H1 (cell line): ENCODE results near the gene SLC44A1. TPM values are rescaled to one million over a fixed set of nuclear protein-coding genes. Genes with fewer than 3 reads are reported as not detected.

Source experiments
- CTCF ChIA-PET: fragments of 300-600 bp; sonication (Branson Sonifier 250); formaldehyde crosslinking; loops from one replicate; lab custom pipeline; 2021; ENCODE audit not compliant: partially characterized antibody; lab: Charles Lee
- POLR2A ChIA-PET: fragments of 300-600 bp; sonication (Branson Sonifier 250); formaldehyde crosslinking; loops from one replicate; lab custom pipeline; 2021; ENCODE audit warnings: inconsistent platforms; ENCODE audit not compliant: partially characterized antibody; lab: Charles Lee
- DNase-seq, 2 experiments: peaks; one replicate each; pipeline versions ENCODE4 v3.0.0 to v3.0.0-alpha.2; 2010 to 2022; ENCODE audit warnings: low spot score in 2 of 2, low read depth in 1 of 2, mixed read lengths in 1 of 2
- FAIRE-seq: peaks from 2 replicates; lab custom pipeline; 2011; peaks lifted over from hg19 to GRCh38; lab: Jason Lieb, UNC
- H2AFZ ChIP-seq: 2 replicates; pipeline ENCODE4 v1.8.1; 2012; ENCODE audit warnings: low read length, inconsistent platforms
- H2AK5ac ChIP-seq: 2 replicates; pipeline ENCODE4 v1.6.1; 2013; ENCODE audit warnings: low read depth, low read length
- H2BK120ac ChIP-seq: replicated peaks from 2 replicates; pipeline ENCODE3; 2013; ENCODE audit warnings: low read depth, low read length, inconsistent platforms
- H2BK12ac ChIP-seq: 2 replicates; pipeline ENCODE4 v1.6.1; 2013; ENCODE audit warnings: low read depth, low read length
- H2BK15ac ChIP-seq: 2 replicates; pipeline ENCODE4 v1.6.1; 2013; ENCODE audit warnings: low read length
- H2BK20ac ChIP-seq: 2 replicates; pipeline ENCODE4 v1.6.1; 2013; ENCODE audit warnings: low read length
- H2BK5ac ChIP-seq: 2 replicates; pipeline ENCODE4 v1.6.1; 2013; ENCODE audit warnings: low read depth, low read length
- H3K14ac ChIP-seq: 2 replicates; pipeline ENCODE4 v1.6.1; 2013; ENCODE audit warnings: inconsistent platforms; ENCODE audit not compliant: insufficient read length
- H3K18ac ChIP-seq: 2 replicates; pipeline ENCODE4 v1.6.1; 2013; ENCODE audit warnings: low read length; ENCODE audit errors: extremely low read depth
- H3K23ac ChIP-seq: 2 replicates; pipeline ENCODE4 v1.6.1; 2013; ENCODE audit warnings: inconsistent platforms; ENCODE audit not compliant: insufficient read length
- H3K23me2 ChIP-seq: 2 replicates; pipeline ENCODE4 v1.6.1; 2013; ENCODE audit warnings: low read depth, low read length
- H3K27ac ChIP-seq: 2 replicates; pipeline ENCODE4 v1.6.1; 2011; ENCODE audit warnings: low read depth, low read length, inconsistent platforms
- H3K27me3 ChIP-seq, 4 experiments: replicated peaks in 1 of 4; 1 replicate in 1 of 4; 2 replicates in 3 of 4; pipeline versions ENCODE4 v1.6.1 to v1.8.1; 2011 to 2013; ENCODE audit warnings: low read length in 3 of 4, mild to moderate bottlenecking in 3 of 4, inconsistent platforms in 2 of 4, mixed read lengths in 2 of 4, moderate library complexity in 1 of 4; ENCODE audit not compliant: control insufficient read depth in 3 of 4, insufficient read depth in 3 of 4; ENCODE audit errors: extremely low read depth in 1 of 4
- H3K36me3 ChIP-seq, 4 experiments: 2 replicates each; pipeline versions ENCODE4 v1.6.1 to v1.8.1; 2011 to 2013; ENCODE audit warnings: mild to moderate bottlenecking in 4 of 4, low read length in 3 of 4, moderate library complexity in 2 of 4, control low read depth in 1 of 4, inconsistent platforms in 1 of 4; ENCODE audit not compliant: insufficient read depth in 4 of 4, control insufficient read depth in 2 of 4
- H3K4ac ChIP-seq: replicated peaks from 2 replicates; pipeline ENCODE3; 2013; ENCODE audit warnings: low read length, low read depth, mixed read lengths, inconsistent platforms; ENCODE audit not compliant: insufficient read length
- H3K4me1 ChIP-seq, 4 experiments: replicated peaks in 1 of 4; 1 replicate in 1 of 4; 2 replicates in 3 of 4; pipeline versions ENCODE4 v1.6.1 to v1.8.1; 2011 to 2013; ENCODE audit warnings: low read length in 3 of 4, inconsistent platforms in 2 of 4, mixed read lengths in 1 of 4; ENCODE audit not compliant: insufficient read depth in 4 of 4, control insufficient read depth in 3 of 4
- H3K4me2 ChIP-seq, 2 experiments: 2 replicates each; pipeline versions ENCODE4 v1.6.1 to v1.8.1; 2011 to 2013; ENCODE audit warnings: low read depth in 2 of 2, low read length in 2 of 2, control low read depth in 1 of 2, inconsistent platforms in 1 of 2, mild to moderate bottlenecking in 1 of 2; ENCODE audit not compliant: insufficient read depth in 1 of 2
- H3K4me3 ChIP-seq, 4 experiments: fragments of 200-600, 300-600 bp in 1 of 4; sonication (generic), shearing (Covaris generic), sonication (Bioruptor Twin) in 1 of 4; 2 replicates each; pipeline versions ENCODE4 v1.5.1 to v1.8.1; 2011 to 2016; ENCODE audit warnings: low read length in 4 of 4, low read depth in 3 of 4, control low read depth in 2 of 4, inconsistent platforms in 2 of 4, mild to moderate bottlenecking in 2 of 4, mixed read lengths in 1 of 4, moderate library complexity in 1 of 4; ENCODE audit not compliant: insufficient read depth in 2 of 4; ENCODE audit errors: extremely low read depth in 1 of 4
- H3K56ac ChIP-seq: replicated peaks from 2 replicates; pipeline ENCODE3; 2013; ENCODE audit warnings: low read depth, mild to moderate bottlenecking, mixed read lengths, low read length, inconsistent platforms; ENCODE audit not compliant: insufficient read length
- H3K79me1 ChIP-seq: 2 replicates; pipeline ENCODE4 v1.6.1; 2013; ENCODE audit warnings: low read depth, low read length, control low read depth
- H3K79me2 ChIP-seq, 2 experiments: 2 replicates each; pipeline versions ENCODE4 v1.6.1 to v1.8.1; 2012 to 2013; ENCODE audit warnings: low read length in 2 of 2, mild to moderate bottlenecking in 2 of 2, inconsistent platforms in 1 of 2; ENCODE audit not compliant: insufficient read depth in 2 of 2, control insufficient read depth in 1 of 2
- H3K9ac ChIP-seq, 4 experiments: replicated peaks in 1 of 4; 1 replicate in 1 of 4; 2 replicates in 3 of 4; pipeline versions ENCODE4 v1.6.1 to v1.8.1; 2011 to 2013; ENCODE audit warnings: low read depth in 3 of 4, low read length in 3 of 4, control low read depth in 2 of 4, mild to moderate bottlenecking in 2 of 4, moderate library complexity in 2 of 4, inconsistent platforms in 1 of 4; ENCODE audit errors: extremely low read depth in 1 of 4
- H3K9me3 ChIP-seq, 2 experiments: 2 replicates each; pipeline versions ENCODE4 v1.6.1 to v1.8.1; 2012 to 2013; ENCODE audit warnings: mild to moderate bottlenecking in 2 of 2, moderate library complexity in 2 of 2, control low read depth in 1 of 2, inconsistent platforms in 1 of 2, low read depth in 1 of 2, low read length in 1 of 2, mixed read lengths in 1 of 2; ENCODE audit not compliant: insufficient read depth in 2 of 2
- H4K20me1 ChIP-seq, 2 experiments: replicated peaks in 1 of 2; 2 replicates each; pipeline versions ENCODE3 to v1.8.1; 2011 to 2013; ENCODE audit warnings: inconsistent platforms in 2 of 2, low read length in 2 of 2, mild to moderate bottlenecking in 1 of 2; ENCODE audit not compliant: insufficient read depth in 2 of 2, control insufficient read depth in 1 of 2
- H4K5ac ChIP-seq: 2 replicates; pipeline ENCODE4 v1.6.1; 2013; ENCODE audit warnings: low read length, low read depth, mixed read lengths, inconsistent platforms; ENCODE audit not compliant: insufficient read length
- H4K8ac ChIP-seq: 2 replicates; pipeline ENCODE4 v1.8.0; 2013; ENCODE audit warnings: mild to moderate bottlenecking, moderate library complexity, low read length, inconsistent platforms; ENCODE audit not compliant: insufficient read depth; ENCODE audit errors: extremely low read depth
- H4K91ac ChIP-seq: replicated peaks from 2 replicates; pipeline ENCODE3; 2013; ENCODE audit warnings: low read length, mixed read lengths, inconsistent platforms; ENCODE audit not compliant: insufficient read length
- ATF2 ChIP-seq: IDR thresholded peaks from 2 replicates; pipeline ENCODE4 v1.6.1; 2012; ENCODE audit warnings: low read length, inconsistent platforms
- CHD1 ChIP-seq: IDR thresholded peaks from 2 replicates; pipeline ENCODE4 v1.6.1; 2012; ENCODE audit warnings: low read depth, low read length, improper control_type of control experiment
- CHD2 ChIP-seq: IDR thresholded peaks from 2 replicates; pipeline ENCODE4 v1.6.1; 2012; ENCODE audit warnings: low read length, improper control_type of control experiment
- EZH2 ChIP-seq: fragments of 200-600 bp; sonication (generic); IDR thresholded peaks from 2 replicates; pipeline ENCODE4 v1.7.1; 2012; ENCODE audit warnings: low read depth, mild to moderate bottlenecking, moderate library complexity, low read length, inconsistent platforms; ENCODE audit not compliant: severe bottlenecking
- HDAC6 ChIP-seq: IDR thresholded peaks from one replicate; pipeline ENCODE4 v1.7.1; 2012; ENCODE audit warnings: low read depth, mild to moderate bottlenecking, inconsistent platforms, low read length, moderate library complexity
- POLR2A ChIP-seq, 2 experiments: IDR thresholded peaks; 1 replicate in 1 of 2; 2 replicates in 1 of 2; pipeline ENCODE4 v1.6.1; 2011; ENCODE audit warnings: low read depth in 2 of 2, low read length in 2 of 2, mild to moderate bottlenecking in 2 of 2; ENCODE audit errors: control extremely low read depth in 1 of 2
- RAD21 ChIP-seq, 2 experiments: IDR thresholded peaks in 1 of 2; conservative IDR thresholded peaks in 1 of 2; 2 replicates each; pipeline ENCODE4 v1.6.1; 2011; ENCODE audit warnings: low read depth in 2 of 2, low read length in 2 of 2, improper control_type of control experiment in 1 of 2, inconsistent platforms in 1 of 2, mild to moderate bottlenecking in 1 of 2, moderate library complexity in 1 of 2
- SAP30 ChIP-seq: fragments of 300-600 bp; sonication (generic); IDR thresholded peaks from 2 replicates; pipeline ENCODE4 v1.7.1; 2012; ENCODE audit warnings: low read length, moderate library complexity, mild to moderate bottlenecking, inconsistent platforms; ENCODE audit not compliant: insufficient read depth, insufficient replicate concordance
- TEAD4 ChIP-seq: IDR thresholded peaks from 2 replicates; pipeline ENCODE4 v1.6.1; 2012; ENCODE audit warnings: low read depth, low read length, inconsistent platforms, mixed read lengths
- ZNF274 ChIP-seq: IDR thresholded peaks from 2 replicates; pipeline ENCODE4 v1.7.0; 2012; ENCODE audit warnings: low read length, borderline replicate concordance; ENCODE audit errors: extremely low read depth
- WGBS, 2 experiments: shearing (Covaris generic) in 1 of 2; methylation state at CpG; one replicate each; pipeline versions ENCODE4 v1.1.6 to v1.1.7; 2013 to 2015; ENCODE audit warnings: low lambda C conversion rate in 2 of 2, mixed read lengths in 2 of 2, inconsistent platforms in 1 of 2, low coverage in 1 of 2, missing lambda C conversion rate in 1 of 2; ENCODE audit not compliant: insufficient replicate concordance in 2 of 2, insufficient coverage in 1 of 2, insufficient read length in 1 of 2; ENCODE audit errors: extremely low coverage in 1 of 2, missing lambda C conversion rate in 1 of 2; 5-methylcytosine and 5-hydroxymethylcytosine counted together
- polyA plus RNA-seq, 7 experiments: library from polyadenylated mRNA; depleted of rRNA in 3 of 7; stranded (reverse) in 5 of 7; unstranded in 2 of 7; fragments of >200 nt in 5 of 7; fragments of 200-250 nt in 2 of 7; gene quantifications; 1 replicate in 5 of 7; 2 replicates in 1 of 7; 4 replicates in 1 of 7; pipeline versions ENCODE4 v1.2.1 to v1.2.3, GENCODE V29; 2011 to 2013; ENCODE audit warnings: missing spikeins in 2 of 7, mixed read lengths in 2 of 7
- total RNA-seq: library from RNA; stranded (reverse); fragmentation: NEBNext Ultra II Directional; extraction: Animal tissue kit (Norgen Biotek cat#: 25700); gene quantifications from 2 replicates; pipeline ENCODE4 v1.2.1, GENCODE V29; 2021

SLC44A1 gene
- total and polyA plus RNA-seq, 2 of the 8 experiments (the other 6 are each of a cell fraction or from before 2014, with no cell fraction given): 30.5 to 71.2 TPM

- H2BK15ac ChIP-seq: no peak overlapping the region
- H3K27ac ChIP-seq: no peak overlapping the region
- no peaks in the 10 kb centered on the region for H3K9me3 ChIP-seq
- DNase-seq (no peak), FAIRE-seq (peak; percentile 66)
- no peak overlapping the region for H2BK20ac ChIP-seq
- H3K4me2 ChIP-seq: no peak overlapping the region
- H3K18ac ChIP-seq: no peak overlapping the region
- no peaks in the 10 kb centered on the region for H3K36me3 ChIP-seq
- no peaks in the 10 kb centered on the region for H3K79me2 ChIP-seq
- H3K79me1 ChIP-seq: no peaks in the 10 kb centered on the region
- H3K9ac ChIP-seq: no peak overlapping the region
- H2BK120ac ChIP-seq: no peak overlapping the region
- ChIA-PET CTCF (interaction anchor here (0.6 to 1.6 kb wide), 6 partner anchors 8 to 154 kb away, joined by 3 to 7 read pairs (median 4); partner anchors contain the start of gene SLC44A1), POLR2A (interaction anchor here (0.7 kb wide), 1 partner anchor 465 kb away, joined by 3 read pairs; no protein-coding TSS in a partner anchor)
- no peaks in the 10 kb centered on the region for H3K27me3 ChIP-seq
- peaks cover 3 to 24% (median 21%) of the 10 kb centered on the region in 4 experiments; a peak in 6 of 7 replicates for H3K4me1 ChIP-seq
- H4K91ac ChIP-seq: no peak overlapping the region
- no peak overlapping the region for H2AFZ ChIP-seq
- no peak overlapping the region for H2AK5ac ChIP-seq
- no peak overlapping the region for H3K23ac ChIP-seq
- no peak overlapping the region for H3K4me3 ChIP-seq
- H3K14ac ChIP-seq: no peak overlapping the region
- no peaks in the 10 kb centered on the region; the same call in none of the 2 replicates for H3K23me2 ChIP-seq
- H4K20me1 ChIP-seq: no peaks in the 10 kb centered on the region
- H3K56ac ChIP-seq: no peak overlapping the region
- H2BK12ac ChIP-seq: no peak overlapping the region
- WGBS, 2 experiments: 59% methylated on average over 2 of the region's 2 CpGs; no CpG with 5 or more reads in 1 of the 2 experiments
- no peak overlapping the region for H4K5ac ChIP-seq
- H3K4ac ChIP-seq: no peak overlapping the region
- H2BK5ac ChIP-seq: no peak overlapping the region
- H4K8ac ChIP-seq: no peak overlapping the region
- TF ChIP-seq RAD21 (IDR thresholded peaks at IDR 0.05 in 1 of 2, conservative IDR thresholded peaks at IDR 0.05 in 1 of 2; ENCODE audit: low read depth in 2 of 2, low read length in 2 of 2) (no peak), TEAD4 (no peak), HDAC6 (no peak), ATF2 (no peak), EZH2 (no peak), CHD2 (no peak), SAP30 (no peak), CHD1 (no peak), ZNF274 (no peak), POLR2A (IDR thresholded peaks at IDR 0.05; ENCODE audit: control extremely low read depth in 1 of 2, low read depth in 2 of 2, low read length in 2 of 2) (no peak)
Measured at GRCh38 chr9:105399117-105399516, 154.7 kb downstream of the SLC44A1 start.
